Muscle of leg (tissue), 11 donors: ENCODE measurements around the gene CNOT2. TPM values are rescaled to one million over a fixed set of nuclear protein-coding genes. Genes with fewer than 3 reads are reported as not detected.
"Not testable (repeated sequence)": the region's sequence is repeated elsewhere in the genome, so short reads cannot be mapped to it uniquely, and the experiment has no call there.

Experiments
- DNase-seq: peaks from one replicate; pipeline ENCODE4 v3.0.0; 2013
- H3K27ac ChIP-seq: one replicate; pipeline ENCODE4 v1.5.1; 2013; ENCODE audit warnings: mild to moderate bottlenecking, low read length, control low read depth
- H3K27me3 ChIP-seq: one replicate; pipeline ENCODE4 v1.6.1; 2013; ENCODE audit warnings: low read length; ENCODE audit not compliant: control insufficient read depth, insufficient read depth
- H3K36me3 ChIP-seq: one replicate; pipeline ENCODE4 v1.6.1; 2013; ENCODE audit warnings: low read length; ENCODE audit not compliant: control insufficient read depth, insufficient read depth
- H3K4me1 ChIP-seq: one replicate; pipeline ENCODE4 v1.6.1; 2013; ENCODE audit warnings: low read length; ENCODE audit not compliant: control insufficient read depth, insufficient read depth
- H3K4me3 ChIP-seq: one replicate; pipeline ENCODE4 v1.5.1; 2013; ENCODE audit warnings: low read length, control low read depth
- H3K9me3 ChIP-seq: replicated peaks from 2 replicates; pipeline ENCODE4 v1.6.1; 2013; ENCODE audit warnings: low read depth, low read length; ENCODE audit not compliant: control insufficient read depth
- WGBS: methylation state at CpG from one replicate; pipeline ENCODE4 v1.1.5; 2013; ENCODE audit warnings: missing lambda C conversion rate; ENCODE audit not compliant: insufficient coverage; 5-methylcytosine and 5-hydroxymethylcytosine counted together
- polyA plus RNA-seq, 8 donors: library from polyadenylated mRNA; unstranded; fragments of 120-200 nt; gene quantifications; one replicate each; pipeline versions ENCODE4 v1.2.1 to v1.2.3, GENCODE V29; 2013; ENCODE audit warnings: inconsistent platforms in 1 of 8, low replicate concordance in 1 of 8; ENCODE audit not compliant: insufficient read length in 8 of 8, insufficient read depth in 1 of 8
- total RNA-seq: library from RNA; stranded (reverse); fragments of 120-200 nt; gene quantifications from one replicate; pipeline ENCODE4 v1.2.4, GENCODE V29; 2013

Gene CNOT2
- total and polyA plus RNA-seq, 9 donors = 54.8 to 97.9 (median 78.4) TPM

DNA sequence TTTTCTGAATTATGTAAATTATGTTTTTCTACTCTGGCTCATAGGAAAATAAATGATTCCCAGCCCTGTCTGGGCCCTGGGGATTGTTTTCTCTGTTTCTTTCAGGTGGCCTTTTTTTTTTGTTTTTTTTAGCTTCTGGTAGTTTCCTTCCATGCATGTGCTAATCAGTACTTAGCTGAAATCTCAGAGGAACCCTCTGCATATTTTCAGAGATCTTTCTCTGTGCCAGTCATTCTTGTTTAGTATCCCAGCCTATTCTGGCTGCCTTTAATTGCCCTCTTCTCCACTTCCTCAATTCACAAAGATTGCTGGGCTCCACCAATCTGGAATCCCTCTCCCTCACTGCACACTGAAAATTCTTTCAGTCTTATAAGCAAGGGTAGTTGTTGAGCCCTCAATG is 46.9 kb downstream of the CNOT2 start:
- Histone ChIP-seq H3K36me3 (peaks cover 8% of the 10 kb centered on the region), H3K27me3 (no peaks in the 10 kb centered on the region), H3K4me1 (peaks cover 2% of the 10 kb centered on the region), H3K27ac (no peak overlapping the region), H3K4me3 (no peak overlapping the region), H3K9me3 (no peaks in the 10 kb centered on the region)
- no peak for DNase-seq

- H3K27ac ChIP-seq = no peak overlapping the region
- no peak for DNase-seq
- 100% methylated on average over 1 of the region's 3 CpGs for WGBS
Observed at GRCh38 chr12:70292017-70292776, 49.0 kb downstream of the CNOT2 start.

GRCh38 chr12:70304684-70305555 is 61.7 kb downstream of the CNOT2 start:
- not testable (repeated sequence) for H3K36me3 ChIP-seq, H3K27ac ChIP-seq, H3K27me3 ChIP-seq, H3K9me3 ChIP-seq, H3K4me1 ChIP-seq, H3K4me3 ChIP-seq, DNase-seq
- WGBS = 96% methylated on average over 17 of the region's 25 CpGs

More at GRCh38 chr12:70292017-70292776, 49.0 kb downstream of the CNOT2 start:
- no peaks in the 10 kb centered on the region for H3K27me3 ChIP-seq
- H3K9me3 ChIP-seq = no peaks in the 10 kb centered on the region
- H3K4me3 ChIP-seq = no peak overlapping the region
- H3K36me3 ChIP-seq = peaks cover 2% of the 10 kb centered on the region
- peaks cover 2% of the 10 kb centered on the region for H3K4me1 ChIP-seq

DNA sequence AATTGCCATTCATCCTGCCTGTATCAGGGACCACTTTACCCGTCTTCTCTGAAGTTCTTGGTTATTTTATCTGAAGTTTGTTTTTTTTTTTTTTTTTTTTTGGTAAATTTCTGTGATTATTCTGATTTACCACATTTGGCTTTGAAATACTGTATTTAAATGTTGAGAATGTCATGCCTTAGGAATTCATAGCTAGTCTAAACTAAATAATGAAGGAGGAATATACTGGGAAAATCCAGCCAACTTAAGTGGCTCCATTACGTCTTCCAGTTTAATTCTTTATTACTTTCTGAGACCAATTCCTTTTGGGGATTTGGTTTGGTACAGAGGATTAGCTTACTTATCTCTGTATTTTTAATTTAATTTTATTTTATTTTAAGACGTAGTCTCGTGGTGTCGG is 62.6 kb downstream of the CNOT2 start:
- Histone ChIP-seq H3K27ac (no peak overlapping the region), H3K27me3 (no peaks in the 10 kb centered on the region), H3K9me3 (peaks cover 3% of the 10 kb centered on the region), H3K36me3 (peaks cover 1% of the 10 kb centered on the region), H3K4me1 (no peaks in the 10 kb centered on the region), H3K4me3 (no peak overlapping the region)
- WGBS = no CpG with 5 or more reads among the region's 5 CpGs
- DNase-seq = no peak

- peaks cover 3% of the 10 kb centered on the region for H3K36me3 ChIP-seq
- H3K4me3 ChIP-seq = no peak overlapping the region
- H3K27me3 ChIP-seq = no peaks in the 10 kb centered on the region
- no peak for DNase-seq
- WGBS = no CpG with 5 or more reads among the region's 3 CpGs
- no peak overlapping the region for H3K27ac ChIP-seq
- no peaks in the 10 kb centered on the region for H3K4me1 ChIP-seq
- peaks cover 3% of the 10 kb centered on the region for H3K9me3 ChIP-seq
Observed at GRCh38 chr12:70306676-70307075, 63.4 kb downstream of the CNOT2 start.

- no peaks in the 10 kb centered on the region for H3K4me1 ChIP-seq
- H3K27ac ChIP-seq = no peak overlapping the region
- H3K27me3 ChIP-seq = no peaks in the 10 kb centered on the region
- H3K9me3 ChIP-seq = peaks cover 3% of the 10 kb centered on the region
- 93% methylated on average over 2 of the region's 4 CpGs for WGBS
- no peak overlapping the region for H3K4me3 ChIP-seq
- peaks cover 3% of the 10 kb centered on the region for H3K36me3 ChIP-seq
- no peak for DNase-seq
Observed at GRCh38 chr12:70307868-70308267, 64.6 kb downstream of the CNOT2 start.

GRCh38 chr12:70309348-70309747 is 66.1 kb downstream of the CNOT2 start:
- peaks cover 3% of the 10 kb centered on the region for H3K36me3 ChIP-seq
- H3K27ac ChIP-seq = no peak overlapping the region
- DNase-seq = no peak
- H3K4me1 ChIP-seq = no peaks in the 10 kb centered on the region
- no peak overlapping the region for H3K4me3 ChIP-seq
- peaks cover 3% of the 10 kb centered on the region for H3K9me3 ChIP-seq
- H3K27me3 ChIP-seq = no peaks in the 10 kb centered on the region
- WGBS = no CpG with 5 or more reads among the region's 2 CpGs

DNA sequence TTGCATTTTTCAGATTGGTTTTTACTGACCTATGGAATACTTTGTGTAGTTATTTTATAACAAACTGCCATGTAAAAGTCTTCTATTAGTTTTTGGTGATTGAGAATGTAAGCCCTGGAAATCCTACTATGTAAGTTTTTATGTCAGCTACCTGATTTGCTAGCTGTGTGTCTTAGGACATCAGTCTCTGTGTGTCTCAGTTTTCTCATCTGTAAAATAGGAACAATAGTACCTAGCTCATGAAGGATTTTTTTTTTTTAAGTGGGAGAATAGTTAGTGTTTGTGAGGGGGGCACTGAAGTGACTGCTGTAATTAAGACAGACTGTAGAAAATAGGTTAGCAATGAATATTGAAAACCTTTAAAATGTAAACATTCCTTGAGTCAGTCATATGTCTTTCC is 70.9 kb downstream of the CNOT2 start:
- Histone ChIP-seq H3K4me1 (no peaks in the 10 kb centered on the region), H3K9me3 (no peaks in the 10 kb centered on the region), H3K36me3 (peaks cover 3% of the 10 kb centered on the region), H3K4me3 (no peak overlapping the region), H3K27me3 (no peaks in the 10 kb centered on the region), H3K27ac (no peak overlapping the region)
- no peak for DNase-seq

GRCh38 chr12:70317781-70318180 is 74.5 kb downstream of the CNOT2 start:
- Histone ChIP-seq H3K36me3 (peaks cover 3% of the 10 kb centered on the region), H3K27ac (no peak overlapping the region), H3K4me3 (no peak overlapping the region), H3K27me3 (no peaks in the 10 kb centered on the region), H3K9me3 (no peaks in the 10 kb centered on the region), H3K4me1 (no peaks in the 10 kb centered on the region)
- DNase-seq = peak; percentile 70
- WGBS = no CpG with 5 or more reads among the region's 3 CpGs

DNA sequence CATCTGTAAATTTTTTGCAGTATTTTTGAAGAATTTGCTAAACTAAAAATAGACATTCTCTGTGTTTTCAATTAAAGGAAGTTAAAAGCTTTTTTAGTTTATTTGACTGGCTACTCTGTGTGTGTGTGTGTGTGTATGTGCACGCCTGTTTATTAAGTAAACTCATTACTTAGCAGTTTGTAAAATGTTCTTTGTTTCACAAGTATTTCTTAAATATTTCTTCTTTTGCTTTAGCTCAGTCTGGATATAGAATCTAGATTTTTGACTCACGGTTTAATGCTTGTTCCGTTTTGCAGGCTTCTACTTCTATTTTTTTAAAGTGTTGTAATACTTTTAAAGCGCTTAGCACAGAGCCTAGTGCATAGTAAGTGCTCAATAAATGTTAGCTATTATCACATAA is 76.4 kb downstream of the CNOT2 start:
- Histone ChIP-seq H3K36me3 (peaks cover 8% of the 10 kb centered on the region), H3K9me3 (no peaks in the 10 kb centered on the region), H3K27me3 (no peaks in the 10 kb centered on the region), H3K27ac (no peak overlapping the region), H3K4me3 (no peak overlapping the region), H3K4me1 (no peaks in the 10 kb centered on the region)
- no CpG with 5 or more reads among the region's 4 CpGs for WGBS
- peak; percentile 33 for DNase-seq
